Activated T-cell treated with anti-CD3 and anti-CD28 coated beads, Interleukin-2, amount 50 U/mL, for 24 hours (primary cell): ENCODE measurements around the gene PTPMT1.
"Not testable (repeated sequence)": the region's sequence is repeated elsewhere in the genome, so short reads cannot be mapped to it uniquely, and the experiment has no call there.

Experiments
- DNase-seq: peaks from one replicate; pipeline ENCODE4 v3.0.0-alpha.2; 2020
- H3K27ac Mint-ChIP-seq: 2 replicates; pipeline ENCODE4 v1.8.0; 2020; ENCODE audit warnings: mild to moderate bottlenecking, mixed read lengths
- H3K27me3 Mint-ChIP-seq: 2 replicates; pipeline ENCODE4 v1.8.0; 2020; ENCODE audit warnings: mixed read lengths
- H3K36me3 Mint-ChIP-seq: 2 replicates; pipeline ENCODE4 v1.8.0; 2020; ENCODE audit warnings: low read depth, mixed read lengths
- H3K4me1 Mint-ChIP-seq: 2 replicates; pipeline ENCODE4 v1.8.0; 2020; ENCODE audit warnings: low read depth, mixed read lengths
- H3K4me3 Mint-ChIP-seq: 2 replicates; pipeline ENCODE4 v1.8.0; 2020; ENCODE audit warnings: mild to moderate bottlenecking, moderate library complexity, mixed read lengths
- H3K9me3 Mint-ChIP-seq: 2 replicates; pipeline ENCODE4 v1.8.0; 2020; ENCODE audit warnings: mixed read lengths

Gene PTPMT1

DNA sequence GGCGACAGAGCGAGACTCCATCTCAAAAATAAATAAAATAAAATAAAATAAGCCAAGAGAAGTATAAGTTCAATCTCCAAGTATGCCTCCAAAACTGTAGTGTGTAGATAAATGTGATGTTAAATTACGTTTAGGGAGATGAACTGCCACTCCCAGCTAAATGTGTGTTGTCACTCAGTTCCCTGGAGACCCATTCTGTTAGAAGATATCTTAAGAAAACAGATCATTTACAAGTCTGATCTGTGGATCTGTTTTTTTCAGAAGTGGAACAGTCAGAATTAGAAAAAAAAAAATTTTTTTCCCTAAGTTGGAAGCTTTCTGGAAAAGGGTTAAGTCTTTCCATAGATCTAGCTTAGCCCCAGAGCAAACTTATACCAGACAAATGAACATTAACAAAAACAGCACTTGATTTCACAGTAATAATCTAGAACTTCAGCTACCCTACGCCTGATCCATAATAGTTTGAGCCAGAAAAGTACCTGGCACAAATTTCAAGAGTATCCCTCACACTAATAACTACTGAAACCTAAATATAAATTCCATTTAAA lies 30.6 kb upstream of the PTPMT1 start:
- DNase-seq, result no peak
- Mint-ChIP-seq H3K27ac (peak overlapping the region; percentile 72), H3K36me3 (peaks cover 64% of the 10 kb centered on the region), H3K4me1 (peaks cover 61% of the 10 kb centered on the region), H3K4me3 (no peak overlapping the region), H3K9me3 (no peaks in the 10 kb centered on the region), H3K27me3 (no peaks in the 10 kb centered on the region)

- no peaks in the 10 kb centered on the region for H3K9me3 Mint-ChIP-seq
- H3K27ac Mint-ChIP-seq, result no peak overlapping the region
- H3K4me1 Mint-ChIP-seq, result peaks cover 68% of the 10 kb centered on the region
- no peak overlapping the region for H3K4me3 Mint-ChIP-seq
- H3K36me3 Mint-ChIP-seq, result peaks cover 67% of the 10 kb centered on the region
- DNase-seq, result no peak
- no peaks in the 10 kb centered on the region for H3K27me3 Mint-ChIP-seq
Observed at GRCh38 chr11:47536915-47537314, 28.5 kb upstream of the PTPMT1 start.

- no peak overlapping the region for H3K4me3 Mint-ChIP-seq
- no peaks in the 10 kb centered on the region for H3K27me3 Mint-ChIP-seq
- peak overlapping the region; percentile 97 for H3K27ac Mint-ChIP-seq
- DNase-seq, result no peak
- peaks cover 64% of the 10 kb centered on the region for H3K36me3 Mint-ChIP-seq
- no peaks in the 10 kb centered on the region for H3K9me3 Mint-ChIP-seq
- H3K4me1 Mint-ChIP-seq, result peaks cover 73% of the 10 kb centered on the region
Observed at GRCh38 chr11:47538741-47539565, 26.4 kb upstream of the PTPMT1 start.

DNA sequence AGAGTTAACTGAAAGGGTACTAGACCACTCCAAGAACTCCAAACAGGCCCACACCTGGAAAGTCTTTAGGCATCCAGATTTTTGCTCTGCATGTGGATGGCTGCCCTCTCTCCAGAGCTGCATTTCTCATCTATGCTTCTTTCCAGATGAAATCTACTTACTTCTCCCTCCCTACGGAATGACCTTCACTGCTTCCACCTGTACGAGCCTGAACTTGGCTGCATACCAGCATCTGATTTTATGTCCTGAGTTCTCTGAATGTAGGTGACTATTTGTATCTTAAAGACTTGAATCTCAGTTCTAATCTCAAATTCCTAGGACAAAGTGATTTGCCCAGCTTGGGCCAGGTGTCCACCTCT lies 25.7 kb upstream of the PTPMT1 start:
- Mint-ChIP-seq H3K36me3 (peaks cover 70% of the 10 kb centered on the region), H3K4me3 (peak overlapping the region; percentile 60), H3K4me1 (peaks cover 79% of the 10 kb centered on the region), H3K27ac (peak overlapping the region; percentile 97), H3K9me3 (no peaks in the 10 kb centered on the region), H3K27me3 (no peaks in the 10 kb centered on the region)
- DNase-seq, result no peak

DNA sequence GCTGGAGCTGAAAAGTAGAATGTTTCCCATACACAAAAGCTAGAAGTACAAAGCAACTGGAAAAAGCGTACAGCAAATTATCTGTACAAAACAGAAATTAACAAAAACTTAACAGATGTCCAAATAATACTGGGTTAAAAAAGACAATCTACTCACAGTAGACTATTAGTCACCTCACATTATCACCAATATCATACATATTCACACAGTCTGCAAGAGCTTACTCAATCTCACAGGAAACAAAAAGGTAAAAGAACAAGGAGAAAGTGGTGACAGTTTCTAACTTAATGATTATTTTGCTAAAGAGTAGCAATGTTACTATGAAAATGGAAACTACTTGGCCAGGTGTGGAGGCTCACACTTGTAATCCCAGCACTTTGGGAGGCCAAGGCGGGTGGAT lies 24.3 kb upstream of the PTPMT1 start:
- Mint-ChIP-seq H3K36me3 (peaks cover 62% of the 10 kb centered on the region), H3K4me3 (peak overlapping the region; percentile 60), H3K4me1 (peaks cover 74% of the 10 kb centered on the region), H3K27me3 (no peaks in the 10 kb centered on the region), H3K9me3 (no peaks in the 10 kb centered on the region), H3K27ac (peak overlapping the region; percentile 97)
- DNase-seq, result no peak

DNA sequence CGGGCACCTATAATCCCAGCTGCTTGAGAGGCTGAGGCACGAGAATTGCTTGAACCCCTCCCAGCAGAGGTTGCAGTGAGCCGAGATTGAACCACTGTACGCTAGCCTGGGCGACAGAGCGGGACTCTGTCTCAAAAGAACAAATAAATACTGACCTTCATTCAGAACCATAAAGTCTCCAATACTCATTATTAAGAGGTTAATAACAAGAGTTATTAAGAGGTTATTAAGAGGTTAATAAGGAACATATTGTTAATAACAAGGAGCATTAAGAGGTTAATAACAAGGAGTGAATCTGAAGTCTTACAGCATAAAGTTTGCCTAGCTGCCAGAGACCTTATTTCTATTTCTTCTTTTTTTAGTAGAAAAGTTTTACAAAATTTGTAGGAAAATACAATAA lies 20.1 kb upstream of the PTPMT1 start:
- no peak for DNase-seq
- Mint-ChIP-seq H3K36me3 (peaks cover 65% of the 10 kb centered on the region), H3K4me3 (no peak overlapping the region), H3K9me3 (no peaks in the 10 kb centered on the region), H3K27me3 (no peaks in the 10 kb centered on the region), H3K4me1 (peaks cover 75% of the 10 kb centered on the region), H3K27ac (no peak overlapping the region)

- H3K9me3 Mint-ChIP-seq, DNase-seq, H3K4me3 Mint-ChIP-seq, H3K27me3 Mint-ChIP-seq: not testable (repeated sequence)
- Mint-ChIP-seq H3K27ac (peak overlapping the region; percentile 47), H3K36me3 (peaks cover 68% of the 10 kb centered on the region), H3K4me1 (peaks cover 75% of the 10 kb centered on the region)
Observed at GRCh38 chr11:47546274-47546673, 19.1 kb upstream of the PTPMT1 start.

DNA sequence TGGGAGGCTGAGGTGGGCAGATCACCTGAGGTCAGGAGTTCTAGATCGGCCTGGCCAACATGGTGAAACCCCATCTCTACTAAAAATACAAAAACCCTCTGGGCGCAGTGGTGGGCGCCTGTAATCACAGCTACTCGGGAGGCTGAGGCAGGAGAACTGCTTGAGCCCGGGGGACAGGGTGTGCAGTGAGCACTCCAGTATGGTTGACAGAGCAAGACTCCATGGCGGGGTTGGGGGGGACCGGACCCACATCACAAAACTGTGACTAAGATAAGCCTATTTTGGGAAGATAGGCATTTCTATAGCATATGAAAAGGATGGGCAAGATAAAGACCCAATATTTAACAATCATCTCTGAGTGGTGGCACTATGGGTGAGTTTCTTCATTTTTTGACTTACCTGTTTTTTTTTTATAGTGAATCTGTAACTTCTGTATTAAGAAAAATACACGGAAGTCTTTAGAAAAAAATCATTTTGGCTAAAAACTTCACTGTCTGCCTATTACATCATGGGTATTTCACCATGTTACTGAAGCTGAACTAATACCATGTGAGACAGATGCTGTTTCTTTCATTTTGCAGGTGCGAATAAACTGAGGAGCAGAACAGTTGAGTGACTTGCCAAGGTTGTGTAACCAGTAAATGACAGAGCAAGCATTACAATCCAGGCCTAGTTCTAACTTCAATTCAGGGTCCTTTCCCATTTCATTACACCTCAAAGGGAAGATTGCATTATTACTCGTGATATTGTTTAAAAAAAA lies 14.9 kb upstream of the PTPMT1 start:
- Mint-ChIP-seq H3K36me3 (peaks cover 61% of the 10 kb centered on the region), H3K27ac (peak overlapping the region; percentile 97), H3K9me3 (no peaks in the 10 kb centered on the region), H3K4me1 (peaks cover 55% of the 10 kb centered on the region), H3K4me3 (peak overlapping the region; percentile 96), H3K27me3 (no peaks in the 10 kb centered on the region)
- no peak for DNase-seq

DNA sequence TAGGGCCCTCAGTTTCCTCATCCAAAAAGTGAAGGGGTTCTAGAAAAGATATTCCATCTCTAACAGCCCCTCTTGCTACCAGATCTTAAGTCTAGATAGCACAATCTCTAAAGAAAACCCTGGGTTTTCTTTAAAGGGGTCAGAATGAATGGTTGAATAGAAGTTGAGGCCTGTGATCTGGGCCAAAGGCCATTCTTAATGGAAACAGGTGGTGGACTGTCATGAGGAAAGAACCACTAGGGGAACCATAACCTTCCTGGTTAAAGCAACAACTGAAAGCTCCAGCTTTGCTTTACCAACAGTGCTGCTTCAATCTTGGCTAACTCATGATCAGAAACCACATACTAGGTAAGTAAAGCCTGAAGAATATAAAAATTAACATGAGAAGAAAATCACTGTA lies 14.3 kb upstream of the PTPMT1 start:
- no peaks in the 10 kb centered on the region for H3K27me3 Mint-ChIP-seq
- H3K4me1 Mint-ChIP-seq, result peaks cover 55% of the 10 kb centered on the region
- peaks cover 60% of the 10 kb centered on the region for H3K36me3 Mint-ChIP-seq
- peak overlapping the region; percentile 96 for H3K4me3 Mint-ChIP-seq
- peak overlapping the region; percentile 97 for H3K27ac Mint-ChIP-seq
- no peaks in the 10 kb centered on the region for H3K9me3 Mint-ChIP-seq
- DNase-seq, result no peak

DNA sequence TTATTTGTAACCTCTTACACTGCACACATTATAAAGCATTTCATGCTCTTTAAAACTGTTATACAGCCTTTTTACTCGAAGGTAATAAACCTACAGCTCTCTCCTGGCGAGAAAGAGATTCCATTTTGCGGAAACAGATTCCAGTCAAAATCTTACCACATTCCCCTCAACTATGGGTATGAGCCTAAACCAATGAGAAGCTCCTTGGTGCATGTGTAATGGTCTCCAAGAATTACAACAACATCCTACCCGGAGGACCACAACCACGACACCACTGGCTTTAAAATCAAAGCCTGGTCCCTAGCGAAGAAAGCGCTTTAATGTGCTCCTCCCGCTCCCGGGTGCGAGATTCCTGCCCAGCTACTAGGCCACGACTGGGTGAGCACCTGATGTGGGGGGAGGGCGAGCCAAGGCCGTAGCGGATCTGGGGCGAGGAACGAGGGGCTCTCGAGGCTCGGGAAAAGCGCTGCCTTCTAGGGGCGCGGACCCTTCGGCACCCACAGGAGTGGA lies 13.3 kb upstream of the PTPMT1 start:
- H3K36me3 Mint-ChIP-seq, result peaks cover 51% of the 10 kb centered on the region
- peak overlapping the region; percentile 96 for H3K4me3 Mint-ChIP-seq
- DNase-seq, result no peak
- H3K9me3 Mint-ChIP-seq, result no peaks in the 10 kb centered on the region
- H3K4me1 Mint-ChIP-seq, result peaks cover 49% of the 10 kb centered on the region
- peak overlapping the region; percentile 97 for H3K27ac Mint-ChIP-seq
- no peaks in the 10 kb centered on the region for H3K27me3 Mint-ChIP-seq

- peaks cover 43% of the 10 kb centered on the region for H3K4me1 Mint-ChIP-seq
- peaks cover 46% of the 10 kb centered on the region for H3K36me3 Mint-ChIP-seq
- no peaks in the 10 kb centered on the region for H3K9me3 Mint-ChIP-seq
- H3K4me3 Mint-ChIP-seq, result peak within 1 kb of the TSS; percentile 96
- H3K27ac Mint-ChIP-seq, result peak within 1 kb of the TSS; percentile 97
- no peaks in the 10 kb centered on the region for H3K27me3 Mint-ChIP-seq
- DNase-seq, result peak; percentile 95
Observed at GRCh38 chr11:47552566-47553405, 12.6 kb upstream of the PTPMT1 start, which contains the start of gene CELF1. TSS of gene CELF1 (minus strand) at chr11:47553132. CDS start at chr11:47499523, 53,609 bp downstream.

GRCh38 chr11:47553406-47553743 lies 12.0 kb upstream of the PTPMT1 start:
- no peak for DNase-seq
- peak overlapping the region; percentile 81 for H3K4me3 Mint-ChIP-seq
- peaks cover 41% of the 10 kb centered on the region for H3K36me3 Mint-ChIP-seq
- H3K27me3 Mint-ChIP-seq, result no peaks in the 10 kb centered on the region
- H3K27ac Mint-ChIP-seq, result peak overlapping the region; percentile 89
- no peaks in the 10 kb centered on the region for H3K9me3 Mint-ChIP-seq
- H3K4me1 Mint-ChIP-seq, result peaks cover 37% of the 10 kb centered on the region

DNA sequence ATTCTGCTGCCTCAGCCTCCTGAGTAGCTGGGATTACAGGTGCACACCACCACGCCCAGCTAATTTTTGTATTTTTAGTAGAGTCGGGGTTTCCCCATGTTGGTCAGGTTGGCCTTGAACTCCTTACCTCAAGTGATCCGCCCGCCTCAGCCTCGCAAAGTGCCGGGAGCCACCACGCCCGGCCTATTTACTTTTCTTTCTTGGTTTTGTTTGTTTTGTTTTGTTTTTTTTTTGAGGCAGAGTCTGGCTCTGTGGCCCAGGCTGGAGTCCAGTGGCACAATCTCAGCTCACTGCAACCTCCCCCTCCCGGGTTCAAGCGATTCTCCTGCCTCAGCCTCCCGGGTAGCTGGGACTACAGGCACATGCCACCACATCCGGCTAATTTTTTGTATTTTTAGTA lies 8.4 kb upstream of the PTPMT1 start:
- H3K4me3 Mint-ChIP-seq, DNase-seq, H3K9me3 Mint-ChIP-seq, H3K36me3 Mint-ChIP-seq, H3K27ac Mint-ChIP-seq, H3K27me3 Mint-ChIP-seq: not testable (repeated sequence)
- peaks cover 12% of the 10 kb centered on the region for H3K4me1 Mint-ChIP-seq

- no peak for DNase-seq
- Mint-ChIP-seq H3K4me1 (peaks cover 15% of the 10 kb centered on the region), H3K4me3 (no peak overlapping the region), H3K27me3 (no peaks in the 10 kb centered on the region), H3K9me3 (no peaks in the 10 kb centered on the region), H3K27ac (no peak overlapping the region), H3K36me3 (peaks cover 6% of the 10 kb centered on the region)
Observed at GRCh38 chr11:47558695-47559094, 6.7 kb upstream of the PTPMT1 start.
